Fibroblast of mammary gland (primary cell): ENCODE results near the gene IGF1R.

Experiments
- DNase-seq: peaks from one replicate; pipeline ENCODE4 v3.0.0-alpha.2; 2010; ENCODE audit warnings: low read depth
- H3K4me3 ChIP-seq: 2 replicates; pipeline ENCODE4 v1.5.1; 2011; ENCODE audit warnings: low read depth, mild to moderate bottlenecking, low read length, moderate library complexity; ENCODE audit not compliant: control insufficient read depth
- TF ChIP-seq, protein P1 (sequence below): conservative IDR thresholded peaks from 2 replicates; pipeline ENCODE4 v1.5.1; 2011; ENCODE audit warnings: low read depth, low read length, inconsistent platforms; ENCODE audit not compliant: control insufficient read depth, insufficient read depth

IGF1R gene

DNA sequence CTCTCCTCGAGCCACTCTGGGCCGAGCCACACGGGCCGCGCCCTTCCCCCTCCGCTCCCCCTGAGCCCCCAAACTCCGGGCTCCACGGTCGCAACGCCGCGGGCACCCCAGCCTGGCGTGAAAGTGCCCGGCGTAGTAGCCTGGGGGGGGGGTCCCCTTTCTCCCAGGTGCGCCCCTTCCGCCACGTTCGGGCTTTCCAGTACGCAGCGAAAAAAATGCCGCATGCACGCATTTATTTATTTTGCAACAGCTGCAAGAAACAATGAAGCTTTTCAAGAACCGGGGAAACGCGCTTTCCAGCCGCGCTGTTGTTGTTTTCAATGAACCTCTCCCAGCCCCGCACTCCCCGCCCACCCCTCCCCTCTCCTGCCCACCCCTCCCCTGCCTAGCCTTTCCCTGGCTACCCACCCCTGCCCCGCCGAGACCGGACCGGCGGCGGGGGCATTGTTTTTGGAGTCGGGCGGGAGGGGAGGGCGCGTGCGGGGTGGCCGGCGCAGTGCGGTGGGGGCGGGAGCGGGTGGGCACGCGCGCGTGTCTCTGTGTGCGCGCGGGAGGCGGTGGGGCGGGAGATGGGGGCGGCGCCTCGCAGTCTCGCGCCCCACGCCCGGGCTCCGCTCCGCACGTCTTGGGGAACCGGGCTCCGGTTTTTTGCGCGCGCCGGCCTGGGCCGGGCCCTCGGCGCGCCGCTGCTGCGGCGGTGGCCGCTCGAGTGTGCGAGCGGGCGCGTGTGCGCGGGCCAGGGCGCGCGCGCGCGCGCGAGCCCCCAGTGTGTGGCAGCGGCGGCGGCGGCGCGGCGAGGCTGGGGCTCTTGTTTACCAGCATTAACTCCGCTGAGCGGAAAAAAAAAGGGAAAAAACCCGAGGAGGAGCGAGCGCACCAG, at the start of gene IGF1R:
TSS of gene IGF1R (plus strand) at position 766 of the 880 bp plus-strand sequence. CDS start 1,043 bp downstream, outside the sequence.
- peak within 1 kb of the TSS; percentile 67 for H3K4me3 ChIP-seq
- TF ChIP-seq, protein P1, sequence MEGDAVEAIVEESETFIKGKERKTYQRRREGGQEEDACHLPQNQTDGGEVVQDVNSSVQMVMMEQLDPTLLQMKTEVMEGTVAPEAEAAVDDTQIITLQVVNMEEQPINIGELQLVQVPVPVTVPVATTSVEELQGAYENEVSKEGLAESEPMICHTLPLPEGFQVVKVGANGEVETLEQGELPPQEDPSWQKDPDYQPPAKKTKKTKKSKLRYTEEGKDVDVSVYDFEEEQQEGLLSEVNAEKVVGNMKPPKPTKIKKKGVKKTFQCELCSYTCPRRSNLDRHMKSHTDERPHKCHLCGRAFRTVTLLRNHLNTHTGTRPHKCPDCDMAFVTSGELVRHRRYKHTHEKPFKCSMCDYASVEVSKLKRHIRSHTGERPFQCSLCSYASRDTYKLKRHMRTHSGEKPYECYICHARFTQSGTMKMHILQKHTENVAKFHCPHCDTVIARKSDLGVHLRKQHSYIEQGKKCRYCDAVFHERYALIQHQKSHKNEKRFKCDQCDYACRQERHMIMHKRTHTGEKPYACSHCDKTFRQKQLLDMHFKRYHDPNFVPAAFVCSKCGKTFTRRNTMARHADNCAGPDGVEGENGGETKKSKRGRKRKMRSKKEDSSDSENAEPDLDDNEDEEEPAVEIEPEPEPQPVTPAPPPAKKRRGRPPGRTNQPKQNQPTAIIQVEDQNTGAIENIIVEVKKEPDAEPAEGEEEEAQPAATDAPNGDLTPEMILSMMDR: no peak
- peak; percentile 82 for DNase-seq

DNA sequence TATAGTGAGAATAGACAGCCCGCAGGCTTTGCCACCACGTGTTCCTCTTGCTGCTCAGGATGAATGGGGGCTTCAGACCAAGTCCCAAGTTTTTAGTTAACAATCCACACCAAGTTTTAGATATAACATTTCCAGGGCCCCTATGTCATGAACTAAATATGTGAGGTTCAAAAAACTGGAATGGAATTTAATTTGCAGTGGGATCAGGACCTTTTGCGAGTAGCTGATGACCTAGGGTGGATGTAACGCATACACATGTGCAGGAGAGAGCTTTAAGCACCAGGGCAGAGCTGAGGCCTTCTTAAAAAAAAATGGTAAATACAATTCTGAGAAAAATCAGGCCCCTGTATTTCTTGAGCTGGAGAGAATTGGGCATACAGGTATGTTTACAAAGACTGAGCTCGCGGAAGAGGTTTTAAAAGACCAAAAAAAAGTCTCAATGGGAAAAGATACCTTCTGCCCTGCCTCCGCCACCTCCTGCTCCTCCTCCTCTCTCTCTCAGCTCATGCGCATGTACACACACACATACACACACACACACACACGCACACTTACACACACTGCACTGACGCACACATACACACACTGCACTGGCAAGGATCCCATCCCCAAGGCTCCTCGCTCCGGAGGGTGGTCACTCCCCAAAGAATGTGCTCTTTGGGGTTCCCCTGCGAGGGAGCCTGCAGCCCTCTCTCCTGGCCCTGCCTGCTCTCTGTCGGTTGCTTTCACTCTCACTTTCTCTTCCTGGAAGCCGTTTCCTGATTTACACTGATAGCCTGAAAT, 48.2 kb upstream of the IGF1R start:
- peak; percentile 64 for DNase-seq
- TF ChIP-seq, protein P1: no peak
- peak overlapping the region; percentile 47 for H3K4me3 ChIP-seq

DNA sequence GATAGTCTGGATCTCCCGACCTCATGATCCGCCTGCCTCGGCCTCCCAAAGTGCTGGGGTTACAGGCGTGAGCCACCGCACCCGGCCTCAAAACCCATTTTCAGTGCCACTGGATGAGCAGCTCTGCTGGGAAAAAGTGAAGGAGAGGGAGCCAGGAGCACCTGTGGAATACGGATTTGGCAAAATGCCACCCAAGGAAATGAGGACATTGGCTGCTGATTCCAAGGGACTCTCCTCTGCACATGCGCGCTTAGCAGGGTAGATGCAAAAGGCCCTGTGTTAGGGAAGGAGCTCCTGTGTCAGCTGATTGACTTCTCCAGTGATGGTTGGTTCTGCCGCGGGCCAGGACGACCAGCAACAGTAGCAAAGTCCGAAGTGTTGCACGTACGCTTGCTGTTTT, 43.4 kb upstream of the IGF1R start:
- no peak for DNase-seq
- H3K4me3 ChIP-seq: no peak overlapping the region
- TF ChIP-seq, protein P1: no peak

DNA sequence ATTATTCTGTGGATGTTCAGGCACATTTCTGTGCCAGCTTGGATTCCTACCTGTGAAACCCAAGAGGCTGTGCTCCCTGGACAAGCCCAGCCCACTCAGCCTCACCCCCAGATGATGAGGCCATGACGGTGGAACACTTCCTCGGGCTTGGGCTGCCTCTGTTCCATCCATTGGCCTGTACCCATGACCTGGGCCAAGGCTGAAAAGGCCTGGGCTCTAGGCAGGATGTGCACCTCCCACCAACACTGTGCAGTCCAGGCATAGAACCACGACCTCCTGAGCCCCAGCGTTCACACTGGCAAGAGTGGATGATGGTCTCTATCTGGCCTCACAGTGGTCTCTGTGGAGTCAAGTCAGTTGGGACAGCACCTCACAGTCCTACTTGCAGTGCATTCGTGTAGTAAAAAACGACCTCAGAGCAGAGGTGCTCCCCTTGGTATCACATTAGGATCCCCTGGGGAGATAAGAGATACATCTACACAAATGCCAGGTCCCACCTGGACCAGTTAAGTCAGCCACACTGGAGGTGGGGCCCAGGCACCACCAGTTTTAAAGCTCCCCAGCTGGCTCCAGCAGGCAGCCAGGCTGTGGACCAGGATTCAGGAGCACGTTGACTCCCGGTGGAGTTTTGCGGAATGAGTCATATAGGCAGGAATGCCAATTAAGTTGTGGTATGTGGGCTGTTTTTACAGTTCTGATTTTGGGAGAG, 39.0 kb upstream of the IGF1R start:
- TF ChIP-seq, protein P1: no peak
- no peak overlapping the region for H3K4me3 ChIP-seq
- DNase-seq: peak; percentile 41

DNA sequence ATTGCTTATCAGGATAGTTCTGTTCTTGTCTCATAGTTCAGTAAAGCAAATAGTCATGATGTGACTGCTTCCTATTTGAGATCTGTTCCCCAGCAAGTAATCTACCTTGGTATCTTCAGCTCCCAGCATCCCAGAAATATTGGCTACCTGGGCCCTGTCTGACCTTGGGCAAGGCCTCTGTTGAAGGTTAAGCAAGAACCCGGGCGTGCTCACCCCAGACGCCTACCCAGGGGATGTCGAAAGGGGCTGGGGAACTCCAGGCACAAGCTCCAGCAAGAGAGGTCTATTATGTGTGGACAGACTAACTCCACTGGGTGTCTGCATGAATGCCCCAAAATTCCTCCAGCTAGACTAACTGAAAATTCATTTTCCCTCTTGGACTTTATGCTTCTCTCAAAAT, 37.3 kb upstream of the IGF1R start:
- no peak for DNase-seq
- TF ChIP-seq, protein P1: no peak
- H3K4me3 ChIP-seq: no peak overlapping the region

DNA sequence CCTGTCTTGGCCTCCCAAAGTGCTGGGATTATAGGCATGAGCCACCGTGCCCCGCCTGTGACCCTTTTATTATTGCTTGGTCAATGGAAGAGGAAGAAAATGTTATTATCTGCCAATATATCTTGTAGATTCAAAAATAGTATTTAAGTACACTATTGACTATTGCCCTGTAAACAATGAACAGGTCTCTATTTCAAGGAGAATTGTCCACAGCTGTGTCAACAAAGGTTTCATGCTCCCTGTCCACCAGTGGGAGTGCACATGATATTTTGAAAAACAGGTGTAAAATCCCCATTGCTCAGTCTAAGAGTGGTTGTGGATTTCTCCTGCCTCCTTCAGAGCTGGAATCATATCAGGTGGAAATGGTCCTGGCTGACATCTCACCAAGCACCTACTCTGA, 36.5 kb upstream of the IGF1R start:
- DNase-seq: no peak
- H3K4me3 ChIP-seq: no peak overlapping the region
- TF ChIP-seq, protein P1: no peak
